ENCODE measurements around the gene XRCC4. TPM values are rescaled to one million over a fixed set of nuclear protein-coding genes. Genes with fewer than 3 reads are reported as not detected.

XRCC4 gene
- total and polyA plus RNA-seq, 7 experiments from 2014 or later: 2.9 to 12.2 (median 6.0) TPM

DNA sequence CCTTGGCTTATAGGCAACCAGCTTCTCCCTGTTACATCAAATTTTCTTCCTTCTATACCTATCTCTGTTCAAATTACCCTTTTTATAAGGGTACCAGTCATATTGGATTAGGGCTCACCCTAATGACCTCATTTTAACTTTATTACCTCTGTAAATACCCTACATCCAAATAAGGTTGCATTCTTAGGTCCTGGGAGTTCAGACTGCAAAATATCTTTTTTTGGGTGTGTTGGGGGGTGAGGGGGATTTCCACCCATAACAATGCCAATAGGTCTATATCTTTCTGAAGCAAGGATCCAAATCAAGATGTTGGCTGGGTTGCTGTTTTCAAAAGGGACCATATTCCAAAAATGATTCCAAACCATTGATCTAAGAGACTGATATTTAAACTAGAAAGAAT lies 141.7 kb downstream of the XRCC4 start:
- no peak overlapping the region for H3K27ac ChIP-seq (ENCODE audit: low read depth, low read length)
- Mint-ChIP-seq H3K4me3 (no peak overlapping the region), H3K27me3 (no peaks in the 10 kb centered on the region), H3K4me1 (no peaks in the 10 kb centered on the region), H3K27ac (no peak overlapping the region), H3K36me3 (peaks cover 0 to 10% (median 5%) of the 10 kb centered on the region in 5 donors), H3K9me3 (peaks cover 0 to 2% (median 0%) of the 10 kb centered on the region in 11 donors)
- no peaks in the 10 kb centered on the region for H3K27me3 ChIP-seq (ENCODE audit: control insufficient read depth in 2 of 2, insufficient read depth in 2 of 2, low read length in 2 of 2)
- ChIA-PET POLR2A (no interaction called here), CTCF (no interaction called here)
- H3K36me3 ChIP-seq (ENCODE audit: control insufficient read depth in 2 of 3, insufficient read depth in 3 of 3, low read length in 3 of 3): no peaks in the 10 kb centered on the region
- H3K4me3 ChIP-seq (ENCODE audit: low read length): no peak overlapping the region
- H3K9me3 ChIP-seq (ENCODE audit: control insufficient read depth in 2 of 3, low read length in 3 of 3): no peaks in the 10 kb centered on the region
- H3K4me1 ChIP-seq (ENCODE audit: control insufficient read depth in 2 of 2, insufficient read depth in 2 of 2, low read length in 2 of 2): no peaks in the 10 kb centered on the region
- intact Hi-C loops (cut with micrococcal nuclease): no loop called here
- ATAC-seq: no peak
- no peak for DNase-seq

DNA sequence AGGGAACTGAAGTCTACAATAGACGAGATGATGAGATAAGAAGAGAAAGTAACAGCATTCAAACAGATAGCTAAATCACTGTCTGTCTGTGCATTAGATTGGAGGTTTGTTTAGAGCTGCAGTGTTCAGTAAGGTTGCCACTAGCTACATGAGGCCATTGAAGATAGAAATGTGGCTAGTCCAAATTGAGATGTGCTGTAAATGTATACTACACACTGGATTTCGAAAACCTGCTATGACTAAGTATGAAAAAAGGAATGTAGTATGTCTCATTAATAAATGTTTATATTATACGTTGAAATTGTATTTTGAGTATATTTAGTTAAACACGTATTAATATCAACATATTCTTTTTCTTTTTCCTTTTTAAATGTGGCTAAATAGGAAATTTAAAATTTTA lies 142.1 kb downstream of the XRCC4 start:
- Mint-ChIP-seq H3K27ac (no peak overlapping the region), H3K4me1 (no peaks in the 10 kb centered on the region), H3K27me3 (no peaks in the 10 kb centered on the region), H3K4me3 (no peak overlapping the region), H3K9me3 (peaks cover 0 to 2% (median 0%) of the 10 kb centered on the region in 11 donors), H3K36me3 (peaks cover 0 to 13% (median 5%) of the 10 kb centered on the region in 5 donors)
- ATAC-seq: no peak
- H3K4me3 ChIP-seq (ENCODE audit: low read length): no peak overlapping the region
- no peaks in the 10 kb centered on the region for H3K4me1 ChIP-seq (ENCODE audit: control insufficient read depth in 2 of 2, insufficient read depth in 2 of 2, low read length in 2 of 2)
- intact Hi-C loops (cut with micrococcal nuclease): no loop called here
- ChIA-PET POLR2A (no interaction called here), CTCF (no interaction called here)
- H3K27me3 ChIP-seq (ENCODE audit: control insufficient read depth in 2 of 2, insufficient read depth in 2 of 2, low read length in 2 of 2): no peaks in the 10 kb centered on the region
- no peaks in the 10 kb centered on the region for H3K36me3 ChIP-seq (ENCODE audit: control insufficient read depth in 2 of 3, insufficient read depth in 3 of 3, low read length in 3 of 3)
- no peak overlapping the region for H3K27ac ChIP-seq (ENCODE audit: low read depth, low read length)
- no peaks in the 10 kb centered on the region for H3K9me3 ChIP-seq (ENCODE audit: control insufficient read depth in 2 of 3, low read length in 3 of 3)
- no peak for DNase-seq

DNA sequence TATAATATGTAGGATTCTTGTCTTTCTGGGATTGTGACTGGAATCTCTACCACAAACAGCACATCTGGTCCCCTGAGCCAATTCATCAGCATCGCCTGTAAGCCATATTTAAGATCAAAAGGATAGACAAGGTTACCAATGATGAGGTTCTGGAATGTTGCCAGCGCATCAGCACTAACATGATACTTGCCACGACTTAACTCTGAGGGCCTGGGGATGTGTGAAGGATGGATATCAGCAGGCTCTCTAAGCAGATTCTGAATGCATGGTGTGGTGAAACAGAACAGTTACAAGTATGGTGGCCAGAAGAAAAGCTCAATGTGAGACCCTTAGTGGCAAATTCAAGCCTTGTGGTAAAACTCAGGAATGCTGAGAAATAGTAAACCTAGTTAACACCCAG lies 143.0 kb downstream of the XRCC4 start:
- no peaks in the 10 kb centered on the region for H3K27me3 Mint-ChIP-seq
- H3K4me1 Mint-ChIP-seq: no peaks in the 10 kb centered on the region
- Histone ChIP-seq H3K4me3 (ENCODE audit: low read length) (no peak overlapping the region), H3K4me1 (ENCODE audit: control insufficient read depth in 2 of 2, insufficient read depth in 2 of 2, low read length in 2 of 2) (no peaks in the 10 kb centered on the region), H3K9me3 (ENCODE audit: control insufficient read depth in 2 of 3, low read length in 3 of 3) (no peaks in the 10 kb centered on the region), H3K27ac (ENCODE audit: low read depth, low read length) (no peak overlapping the region), H3K36me3 (ENCODE audit: control insufficient read depth in 2 of 3, insufficient read depth in 3 of 3, low read length in 3 of 3) (no peaks in the 10 kb centered on the region), H3K27me3 (ENCODE audit: control insufficient read depth in 2 of 2, insufficient read depth in 2 of 2, low read length in 2 of 2) (no peaks in the 10 kb centered on the region)
- peaks cover 0 to 4% (median 0%) of the 10 kb centered on the region in 11 donors for H3K9me3 Mint-ChIP-seq
- H3K36me3 Mint-ChIP-seq: peaks cover 0 to 13% (median 5%) of the 10 kb centered on the region in 5 donors
- POLR2A ChIA-PET: no interaction called here
- CTCF ChIA-PET: no interaction called here
- H3K4me3 Mint-ChIP-seq: no peak overlapping the region
- DNase-seq (no peak), ATAC-seq (no peak)
- intact Hi-C loops (cut with micrococcal nuclease): no loop called here
- H3K27ac Mint-ChIP-seq: no peak overlapping the region

DNA sequence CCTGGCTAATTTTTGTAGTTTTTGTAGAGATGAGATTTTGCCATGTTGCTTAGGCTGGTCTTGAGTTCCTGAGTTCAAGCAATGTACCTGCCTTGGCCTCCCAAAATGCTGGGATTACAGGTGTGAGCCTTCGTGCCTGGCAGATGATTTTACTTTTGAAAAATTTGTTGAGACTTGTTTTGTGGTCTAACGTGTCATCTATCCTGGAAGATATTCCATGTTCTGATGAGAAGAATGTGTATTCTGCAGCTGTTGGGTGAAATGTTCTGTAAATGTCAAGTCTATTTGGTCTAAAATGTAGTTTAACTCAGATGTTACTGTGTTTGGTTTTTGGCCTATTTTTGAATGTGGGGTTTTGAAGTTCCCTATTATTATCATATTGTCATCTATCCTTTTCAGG lies 145.6 kb downstream of the XRCC4 start:
- H3K9me3 Mint-ChIP-seq: peaks cover 0 to 4% (median 0%) of the 10 kb centered on the region in 11 donors
- H3K9me3 ChIP-seq (ENCODE audit: control insufficient read depth in 2 of 3, low read length in 3 of 3): no peaks in the 10 kb centered on the region
- no peak for ATAC-seq

DNA sequence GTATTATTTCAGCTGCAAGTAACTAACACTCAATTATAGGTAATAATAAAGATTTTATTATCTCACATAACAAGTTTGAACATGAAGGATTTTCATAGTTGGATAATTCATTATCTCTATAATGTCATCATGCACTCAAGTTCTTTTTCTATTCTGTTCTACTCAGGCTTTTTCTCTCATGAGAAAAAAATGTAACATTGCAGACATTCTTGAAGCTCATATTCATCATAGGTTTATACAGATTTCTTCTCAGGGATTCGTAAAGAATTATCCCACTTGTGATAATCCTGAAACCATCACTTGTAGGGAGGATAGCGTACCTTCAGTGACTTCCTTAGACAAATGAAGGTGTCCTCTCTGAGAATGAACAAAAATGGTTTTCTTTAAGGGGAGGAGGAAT lies 150.3 kb downstream of the XRCC4 start:
- ChIA-PET POLR2A (no interaction called here), CTCF (no interaction called here)
- no peaks in the 10 kb centered on the region for H3K27me3 Mint-ChIP-seq
- no peaks in the 10 kb centered on the region for H3K4me1 Mint-ChIP-seq
- no peak overlapping the region for H3K4me3 ChIP-seq (ENCODE audit: low read length)
- H3K9me3 Mint-ChIP-seq: peaks cover 0 to 4% (median 0%) of the 10 kb centered on the region in 11 donors
- intact Hi-C loops (cut with micrococcal nuclease): no loop called here
- no peaks in the 10 kb centered on the region for H3K27me3 ChIP-seq (ENCODE audit: control insufficient read depth in 2 of 2, insufficient read depth in 2 of 2, low read length in 2 of 2)
- H3K4me1 ChIP-seq (ENCODE audit: control insufficient read depth in 2 of 2, insufficient read depth in 2 of 2, low read length in 2 of 2): no peaks in the 10 kb centered on the region
- H3K27ac ChIP-seq (ENCODE audit: low read depth, low read length): no peak overlapping the region
- no peaks in the 10 kb centered on the region for H3K36me3 ChIP-seq (ENCODE audit: control insufficient read depth in 2 of 3, insufficient read depth in 3 of 3, low read length in 3 of 3)
- no peak for ATAC-seq
- no peak overlapping the region for H3K27ac Mint-ChIP-seq
- H3K9me3 ChIP-seq (ENCODE audit: control insufficient read depth in 2 of 3, low read length in 3 of 3): no peaks in the 10 kb centered on the region
- DNase-seq: no peak
- H3K36me3 Mint-ChIP-seq: peaks cover 0 to 14% (median 5%) of the 10 kb centered on the region in 5 donors
- H3K4me3 Mint-ChIP-seq: no peak overlapping the region

More for the DNA sequence above, 145.6 kb downstream of the XRCC4 start:
- intact Hi-C loops (cut with micrococcal nuclease): no loop called here
- POLR2A ChIA-PET: no interaction called here
- CTCF ChIA-PET: no interaction called here
- Mint-ChIP-seq H3K36me3 (peaks cover 0 to 13% (median 5%) of the 10 kb centered on the region in 5 donors), H3K4me3 (no peak overlapping the region), H3K4me1 (no peaks in the 10 kb centered on the region), H3K27ac (peak overlapping the region in 1 of 9 donors; percentile 23), H3K27me3 (no peaks in the 10 kb centered on the region)
- no peaks in the 10 kb centered on the region for H3K4me1 ChIP-seq (ENCODE audit: control insufficient read depth in 2 of 2, insufficient read depth in 2 of 2, low read length in 2 of 2)
- H3K27me3 ChIP-seq (ENCODE audit: control insufficient read depth in 2 of 2, insufficient read depth in 2 of 2, low read length in 2 of 2): no peaks in the 10 kb centered on the region
- H3K36me3 ChIP-seq (ENCODE audit: control insufficient read depth in 2 of 3, insufficient read depth in 3 of 3, low read length in 3 of 3): no peaks in the 10 kb centered on the region
- no peak for DNase-seq
- no peak overlapping the region for H3K27ac ChIP-seq (ENCODE audit: low read depth, low read length)
- H3K4me3 ChIP-seq (ENCODE audit: low read length): no peak overlapping the region

DNA sequence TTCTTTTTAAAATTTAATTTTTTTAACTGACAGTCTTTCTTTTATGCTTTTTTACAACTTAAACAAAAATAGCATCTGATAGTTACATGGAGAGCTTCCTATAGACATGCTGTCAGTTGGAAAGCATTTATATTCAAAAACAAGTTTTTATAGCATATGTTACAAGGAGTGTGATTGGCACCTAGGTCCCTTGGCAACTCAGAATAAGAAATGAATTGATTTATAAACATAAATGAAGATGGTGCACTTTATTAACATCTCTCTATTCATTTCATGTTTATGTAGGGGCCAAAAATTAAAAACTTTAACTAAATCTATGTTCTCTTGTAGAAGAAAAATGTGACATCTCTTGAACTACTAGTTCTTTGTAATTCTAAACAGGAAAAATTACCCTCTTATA lies 153.2 kb downstream of the XRCC4 start:
- ChIA-PET POLR2A (no interaction called here), CTCF (no interaction called here)
- no peaks in the 10 kb centered on the region for H3K9me3 ChIP-seq (ENCODE audit: control insufficient read depth in 2 of 3, low read length in 3 of 3)
- no peaks in the 10 kb centered on the region for H3K27me3 Mint-ChIP-seq
- H3K27me3 ChIP-seq (ENCODE audit: control insufficient read depth in 2 of 2, insufficient read depth in 2 of 2, low read length in 2 of 2): no peaks in the 10 kb centered on the region
- H3K36me3 ChIP-seq (ENCODE audit: control insufficient read depth in 2 of 3, insufficient read depth in 3 of 3, low read length in 3 of 3): no peaks in the 10 kb centered on the region
- H3K27ac ChIP-seq (ENCODE audit: low read depth, low read length): no peak overlapping the region
- H3K36me3 Mint-ChIP-seq: peaks cover 0 to 5% (median 0%) of the 10 kb centered on the region in 5 donors
- ATAC-seq: no peak
- no peak overlapping the region for H3K4me3 ChIP-seq (ENCODE audit: low read length)
- H3K4me1 ChIP-seq (ENCODE audit: control insufficient read depth in 2 of 2, insufficient read depth in 2 of 2, low read length in 2 of 2): no peaks in the 10 kb centered on the region
- H3K9me3 Mint-ChIP-seq: no peaks in the 10 kb centered on the region
- no peak for DNase-seq
- intact Hi-C loops (cut with micrococcal nuclease): no loop called here
- no peak overlapping the region for H3K27ac Mint-ChIP-seq
- H3K4me3 Mint-ChIP-seq: no peak overlapping the region
- H3K4me1 Mint-ChIP-seq: no peaks in the 10 kb centered on the region

DNA sequence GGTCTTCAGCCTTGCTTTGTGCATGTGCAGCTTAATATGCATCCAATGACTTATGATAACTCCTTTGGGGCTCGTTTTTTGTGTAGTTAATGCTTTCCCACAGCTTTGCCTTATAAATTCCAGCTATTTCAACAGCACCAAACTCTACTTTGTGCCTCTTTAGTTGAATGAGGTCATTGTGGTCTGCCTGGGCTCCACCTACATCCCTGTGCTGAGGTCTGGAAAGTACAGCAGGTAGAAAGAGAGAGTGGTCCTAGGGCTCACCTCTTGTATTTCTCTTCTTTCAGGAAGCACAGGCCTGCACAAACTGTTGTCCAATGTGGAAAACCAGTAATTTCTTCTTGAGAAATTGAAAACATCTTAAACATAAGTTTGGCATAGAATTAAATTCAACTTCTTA lies 167.2 kb downstream of the XRCC4 start:
- no peaks in the 10 kb centered on the region for H3K9me3 ChIP-seq (ENCODE audit: control insufficient read depth in 2 of 3, low read length in 3 of 3)
- no peaks in the 10 kb centered on the region for H3K9me3 Mint-ChIP-seq
- H3K4me3 ChIP-seq (ENCODE audit: low read length): no peak overlapping the region
- no peak overlapping the region for H3K4me3 Mint-ChIP-seq
- intact Hi-C loops (cut with micrococcal nuclease): no loop called here
- no peaks in the 10 kb centered on the region for H3K27me3 Mint-ChIP-seq
- CTCF ChIA-PET: no interaction called here
- no peaks in the 10 kb centered on the region for H3K27me3 ChIP-seq (ENCODE audit: control insufficient read depth in 2 of 2, insufficient read depth in 2 of 2, low read length in 2 of 2)
- no peak overlapping the region for H3K27ac Mint-ChIP-seq
- POLR2A ChIA-PET: no interaction called here
- ATAC-seq (no peak), DNase-seq (no peak)
- H3K27ac ChIP-seq (ENCODE audit: low read depth, low read length): no peak overlapping the region
- H3K36me3 Mint-ChIP-seq: peaks cover 0 to 9% (median 0%) of the 10 kb centered on the region in 5 donors
- peaks cover 0 to 2% (median 0%) of the 10 kb centered on the region in 7 donors for H3K4me1 Mint-ChIP-seq
- H3K36me3 ChIP-seq (ENCODE audit: control insufficient read depth in 2 of 3, insufficient read depth in 3 of 3, low read length in 3 of 3): no peaks in the 10 kb centered on the region
- H3K4me1 ChIP-seq (ENCODE audit: control insufficient read depth in 2 of 2, insufficient read depth in 2 of 2, low read length in 2 of 2): no peaks in the 10 kb centered on the region
